ENCODE measurements around the gene ZFAND2A. TPM values are rescaled to one million over a fixed set of nuclear protein-coding genes. Genes with fewer than 3 reads are reported as not detected.

Gene ZFAND2A
- total RNA-seq, 1 experiment from 2014 or later, result 13.7 TPM

- Histone ChIP-seq H2BK15ac (ENCODE audit: low read depth, low read length) (no peak overlapping the region), H3K9ac (ENCODE audit: extremely low read depth, insufficient read length, low read length) (no peak overlapping the region), H4K91ac (ENCODE audit: insufficient read length, low read depth, low read length) (no peak overlapping the region), H3K23me2 (ENCODE audit: insufficient read length, low read depth, low read length, poor library complexity, severe bottlenecking) (no peaks in the 10 kb centered on the region), H2BK12ac (ENCODE audit: insufficient read length, low read depth, low read length) (no peak overlapping the region), H2AK5ac (ENCODE audit: insufficient read length, low read length) (no peak overlapping the region), H3K27me3 (ENCODE audit: insufficient read depth, low read length) (no peaks in the 10 kb centered on the region), H3K9me3 (ENCODE audit: control insufficient read depth, low read depth, low read length) (no peaks in the 10 kb centered on the region), H3K18ac (ENCODE audit: insufficient read length, low read depth, low read length) (no peak overlapping the region), H3K27ac (ENCODE audit: insufficient read length, low read depth, low read length) (no peak overlapping the region), H3K23ac (ENCODE audit: insufficient read length, low read depth, low read length) (no peak overlapping the region), H4K20me1 (ENCODE audit: control insufficient read depth, insufficient read depth, insufficient read length) (peaks cover 3% of the 10 kb centered on the region), H3K14ac (ENCODE audit: insufficient read depth, low read length) (no peak overlapping the region; the same call in 1 of the 2 replicates), H3K4me1 (ENCODE audit: insufficient read depth, low read length) (no peaks in the 10 kb centered on the region), H2AFZ (ENCODE audit: low read length) (no peak overlapping the region), H3K4me2 (ENCODE audit: insufficient read depth, insufficient read length, low read length) (no peak overlapping the region), H3K79me2 (ENCODE audit: insufficient read depth, low read length) (no peaks in the 10 kb centered on the region), H4K8ac (replicated peaks; ENCODE audit: insufficient read length, low read depth, low read length) (no peak overlapping the region), H3K79me1 (ENCODE audit: insufficient read depth, low read depth, low read length, poor library complexity, severe bottlenecking) (peaks cover 8% of the 10 kb centered on the region), H3T11ph (ENCODE audit: low read length) (no peak overlapping the region), H3K56ac (ENCODE audit: insufficient read length, low read depth, low read length) (no peak overlapping the region), H4K5ac (ENCODE audit: insufficient read length, low read depth, low read length) (no peak overlapping the region), H2BK5ac (ENCODE audit: insufficient read length, low read length) (no peak overlapping the region), H3K4ac (ENCODE audit: low read depth, low read length) (no peak overlapping the region), H2BK120ac (ENCODE audit: low read depth, low read length, poor library complexity, severe bottlenecking) (no peak overlapping the region), H2BK20ac (ENCODE audit: low read depth, low read length, poor library complexity, severe bottlenecking) (no peak overlapping the region)
- H3K4me1 Mint-ChIP-seq, result no peaks in the 10 kb centered on the region
- no peak for TF ChIP-seq CTCF (conservative IDR thresholded peaks at IDR 0.05)
- no peaks in the 10 kb centered on the region for H3K9me3 Mint-ChIP-seq
- DNase-seq, result no peak
- H3K27ac Mint-ChIP-seq, result peak overlapping the region in 2 of 3 experiments; percentile 18 to 76; a peak in 1 of 7 replicates
- no CpG with 5 or more reads among the region's 55 CpGs for WGBS (ENCODE audit: extremely low coverage, insufficient read length, low lambda C conversion rate)
- H3K27me3 Mint-ChIP-seq (ENCODE audit: low read depth), result no peaks in the 10 kb centered on the region
- peaks cover 0 to 2% (median 0%) of the 10 kb centered on the region in 3 experiments; a peak in 1 of 7 replicates for H3K36me3 Mint-ChIP-seq (ENCODE audit: insufficient read depth in 1 of 3, low read depth in 3 of 3)
- no peak overlapping the region for H3K4me3 Mint-ChIP-seq
These were observed 50.2 kb downstream of the ZFAND2A start for GRCh38 chr7:1109581-1110310.

All from H9 (cell line).